ENCODE measurements around the gene HOXA10.
A peak's percentile ranks its signal among the peaks of the same experiment; 100 is the strongest.

The HOXA10 gene

GRCh38 chr7:27165996-27166530 lies 8.1 kb downstream of the HOXA10 start:
- no peak for DNase-seq (ENCODE audit: low read depth)

- peak; percentile 93 for DNase-seq (ENCODE audit: low read depth)
Measured at GRCh38 chr7:27165089-27165995, 8.8 kb downstream of the HOXA10 start, which contains the start of gene HOXA9. Gene HOXA9 (minus strand): TSS chr7:27165537. CDS start chr7:27165457, 80 bp downstream.

GRCh38 chr7:27164367-27165088 lies 9.6 kb downstream of the HOXA10 start:
- DNase-seq (ENCODE audit: low read depth), result no peak

GRCh38 chr7:27164045-27164366 lies 10.1 kb downstream of the HOXA10 start:
- DNase-seq (ENCODE audit: low read depth), result no peak

GRCh38 chr7:27163288-27164044 lies 10.7 kb downstream of the HOXA10 start:
- no peak for DNase-seq (ENCODE audit: low read depth)

- no peak for DNase-seq (ENCODE audit: low read depth)
Measured at GRCh38 chr7:27162561-27163287, 11.4 kb downstream of the HOXA10 start.

GRCh38 chr7:27161721-27162560 lies 12.2 kb downstream of the HOXA10 start:
- DNase-seq (ENCODE audit: low read depth), result no peak

GRCh38 chr7:27161214-27161720 lies 12.9 kb downstream of the HOXA10 start:
- DNase-seq (ENCODE audit: low read depth), result no peak

- DNase-seq (ENCODE audit: low read depth), result peak; percentile 58
Measured at GRCh38 chr7:27160546-27161213, 13.4 kb downstream of the HOXA10 start.

- DNase-seq (ENCODE audit: low read depth), result no peak
Measured at GRCh38 chr7:27160145-27160545, 14.0 kb downstream of the HOXA10 start.

- DNase-seq (ENCODE audit: low read depth), result no peak
Measured at GRCh38 chr7:27159266-27160144, 14.6 kb downstream of the HOXA10 start.

- DNase-seq (ENCODE audit: low read depth), result no peak
Measured at GRCh38 chr7:27158436-27159265, 15.5 kb downstream of the HOXA10 start.

- DNase-seq (ENCODE audit: low read depth), result no peak
Measured at GRCh38 chr7:27157702-27158431, 16.3 kb downstream of the HOXA10 start.

- DNase-seq (ENCODE audit: low read depth), result no peak
Measured at GRCh38 chr7:27156916-27157701, 17.0 kb downstream of the HOXA10 start.

- peak; percentile 42 for DNase-seq (ENCODE audit: low read depth)
Measured at GRCh38 chr7:27156508-27156898, 17.6 kb downstream of the HOXA10 start, which contains the start of gene HOXA7. Gene HOXA7 (minus strand): TSS chr7:27156675. CDS start chr7:27156545, 130 bp downstream.

- DNase-seq (ENCODE audit: low read depth), result no peak
Measured at GRCh38 chr7:27155816-27156507, 18.2 kb downstream of the HOXA10 start.

All from HS-5 (cell line).